ENCODE results near the gene VPS13A.
"Not testable (repeated sequence)": the region's sequence is repeated elsewhere in the genome, so short reads cannot be mapped to it uniquely, and the experiment has no call there.

The VPS13A gene

DNA sequence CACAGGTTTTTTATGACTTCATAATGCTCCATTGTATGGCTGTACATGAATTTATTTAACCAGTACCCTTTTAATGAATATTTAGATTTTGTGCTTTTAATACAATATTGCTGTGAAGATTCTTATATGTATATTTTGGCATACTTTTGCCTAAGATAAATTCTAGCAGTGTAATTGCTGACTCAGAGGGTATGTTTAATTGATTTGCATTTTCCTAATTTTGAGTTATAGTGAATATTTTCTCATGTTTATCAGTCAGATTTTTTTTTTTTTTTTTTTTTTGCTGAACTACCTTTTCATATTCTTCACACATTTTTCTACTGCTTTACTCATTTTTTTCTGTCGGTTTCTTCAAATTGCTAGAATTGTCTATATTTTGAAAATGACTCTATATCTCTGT is 222.6 kb downstream of the VPS13A start:
- TF ChIP-seq CTCF (IDR thresholded peaks at IDR 0.05) (no peak), ZFX (IDR thresholded peaks at IDR 0.05; ENCODE audit: borderline replicate concordance) (no peak)
- H3K27ac ChIP-seq: no peak overlapping the region

DNA sequence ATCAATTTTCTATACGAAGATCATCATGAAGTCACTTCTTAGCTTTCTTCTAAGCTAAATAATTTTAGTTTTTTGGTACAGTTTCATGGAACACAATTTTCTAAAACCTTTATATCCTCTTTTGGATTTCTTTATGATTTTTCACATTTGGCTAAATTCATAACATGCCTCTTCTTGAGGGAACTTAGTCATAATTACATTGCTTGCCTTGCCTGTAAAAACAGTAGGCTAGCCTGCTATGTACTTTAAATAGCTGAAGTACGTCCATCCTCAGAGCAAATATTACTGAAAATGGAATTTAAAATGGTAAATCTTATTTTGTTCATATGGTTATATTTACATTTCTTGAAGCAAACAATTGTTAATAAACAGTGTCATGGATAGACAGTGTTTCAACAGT is 225.0 kb downstream of the VPS13A start:
- peak overlapping the region; percentile 19 for H3K27ac ChIP-seq
- TF ChIP-seq ZFX (IDR thresholded peaks at IDR 0.05; ENCODE audit: borderline replicate concordance): no peak

DNA sequence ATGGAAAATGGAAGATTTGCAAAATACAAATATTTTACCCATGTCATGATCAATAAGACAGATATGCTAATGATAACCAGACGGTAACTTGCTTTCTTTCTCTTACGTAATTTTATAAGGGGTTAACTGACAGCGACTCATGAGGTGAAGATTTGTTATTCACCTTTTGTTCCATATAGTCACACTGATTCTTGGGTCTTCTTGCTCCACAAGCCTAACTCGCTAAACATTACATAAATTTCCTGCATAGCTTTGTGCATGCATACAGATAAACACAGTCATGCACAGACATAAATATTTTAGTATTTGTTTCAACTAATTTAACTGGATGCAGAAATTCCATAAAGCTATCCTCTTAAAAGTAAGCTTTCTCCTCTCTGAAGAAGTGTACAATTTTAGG is 225.9 kb downstream of the VPS13A start:
- peak overlapping the region; percentile 19 for H3K27ac ChIP-seq
- TF ChIP-seq ZFX (IDR thresholded peaks at IDR 0.05; ENCODE audit: borderline replicate concordance) (no peak), CTCF (IDR thresholded peaks at IDR 0.05) (no peak)

DNA sequence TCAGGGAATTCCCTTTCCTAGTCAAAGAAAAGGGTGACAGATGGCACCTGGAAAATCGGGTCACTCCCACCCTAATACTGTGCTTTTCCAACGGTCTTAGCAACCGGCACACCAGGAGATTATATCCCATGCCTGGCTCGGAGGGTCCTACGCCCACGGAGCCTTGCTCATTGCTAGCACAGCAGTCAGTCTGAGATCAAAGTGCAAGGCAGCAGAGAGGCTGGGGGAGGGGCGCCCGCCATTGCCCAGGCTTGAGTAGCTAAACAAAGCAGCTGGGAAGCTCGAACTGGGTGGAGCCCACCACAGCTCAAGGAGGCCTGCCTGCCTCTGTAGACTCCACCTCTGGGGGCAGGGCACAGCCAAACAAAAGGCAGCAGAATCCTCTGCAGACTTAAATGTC is 231.2 kb downstream of the VPS13A start:
- H3K27ac ChIP-seq: not testable (repeated sequence)

- no peak overlapping the region for H3K27ac ChIP-seq
- TF ChIP-seq CTCF (IDR thresholded peaks at IDR 0.05): no peak
- no peak for TF ChIP-seq ZFX (IDR thresholded peaks at IDR 0.05; ENCODE audit: borderline replicate concordance)
Measured at GRCh38 chr9:77417566-77417965, 240.2 kb downstream of the VPS13A start.

- TF ChIP-seq ZFX (IDR thresholded peaks at IDR 0.05; ENCODE audit: borderline replicate concordance) (no peak), CTCF (IDR thresholded peaks at IDR 0.05) (no peak)
- H3K27ac ChIP-seq: no peak overlapping the region
Measured at GRCh38 chr9:77418226-77418625, 240.9 kb downstream of the VPS13A start.

DNA sequence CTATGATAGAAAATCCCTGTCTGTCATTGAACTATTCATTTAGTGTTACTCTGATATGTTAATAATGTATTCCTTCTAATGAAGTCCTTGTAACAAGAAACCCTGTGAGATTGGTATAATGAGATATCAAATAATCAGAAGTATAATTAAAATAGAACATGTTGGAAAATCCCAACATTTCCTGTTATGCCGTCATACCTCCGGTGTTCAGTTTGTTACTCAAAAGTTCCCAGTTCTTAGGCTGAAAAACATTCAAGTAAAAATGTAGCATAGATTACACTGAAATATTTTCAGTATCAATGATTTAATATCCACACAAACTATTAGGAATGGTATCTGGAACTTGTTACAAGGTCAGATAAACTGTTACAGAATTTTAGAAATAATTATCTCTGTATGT is 243.3 kb downstream of the VPS13A start:
- H3K27ac ChIP-seq: no peak overlapping the region
- TF ChIP-seq ZFX (IDR thresholded peaks at IDR 0.05; ENCODE audit: borderline replicate concordance) (no peak), CTCF (IDR thresholded peaks at IDR 0.05) (no peak)

DNA sequence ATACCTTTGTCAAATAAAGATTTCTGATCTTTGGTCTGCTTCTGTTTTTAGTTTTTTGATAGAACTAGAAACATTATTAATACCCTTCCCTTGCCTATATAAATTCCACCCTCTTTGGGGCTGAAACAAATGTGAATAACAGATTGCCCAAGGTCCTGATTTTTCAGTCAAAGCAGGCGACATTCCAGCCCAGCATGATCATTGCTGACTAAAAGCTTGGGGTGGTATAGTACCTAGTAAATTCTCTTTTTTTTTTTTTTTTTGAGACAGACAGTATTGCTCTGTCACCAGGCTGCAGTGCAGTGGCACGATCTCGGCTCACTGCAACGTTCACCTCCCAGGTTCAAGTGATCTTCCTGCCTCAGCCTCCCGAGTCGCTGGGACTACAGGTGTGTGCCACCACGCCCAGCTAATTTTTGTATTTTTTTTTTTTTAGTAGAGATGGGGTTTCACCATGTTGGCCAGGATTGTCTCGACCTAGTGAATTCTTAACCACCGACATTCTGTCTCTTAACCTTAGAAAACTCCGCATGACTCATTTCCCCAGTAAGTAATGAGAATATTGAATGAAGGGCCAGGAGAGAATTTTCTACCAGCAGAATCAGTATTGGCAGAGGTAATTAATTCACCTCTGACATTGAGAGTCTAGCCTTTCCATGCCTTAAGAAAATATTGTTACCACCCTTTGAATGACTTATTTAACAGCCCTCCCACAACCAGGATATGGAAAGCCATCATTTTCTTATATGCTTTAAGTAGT is 244.4 kb downstream of the VPS13A start:
- H3K27ac ChIP-seq: no peak overlapping the region
- TF ChIP-seq CTCF (IDR thresholded peaks at IDR 0.05) (no peak), ZFX (IDR thresholded peaks at IDR 0.05; ENCODE audit: borderline replicate concordance) (no peak)
